ENCODE data around the gene PLCXD3.

- no peak for TF ChIP-seq REST (IDR thresholded peaks at IDR 0.05; ENCODE audit: insufficient read depth in 1 of 2, low read depth in 2 of 2, low read length in 1 of 2)
- TF ChIP-seq CTCF (IDR thresholded peaks at IDR 0.05) = no peak
- no peak for TF ChIP-seq POLR2AphosphoS5 (IDR thresholded peaks at IDR 0.05; ENCODE audit: low read depth, low read length)
- no peak for TF ChIP-seq TCF7L2 (IDR thresholded peaks at IDR 0.05; ENCODE audit: low read depth, low read length)
- no peak for TF ChIP-seq SIN3A (IDR thresholded peaks at IDR 0.05; ENCODE audit: borderline replicate concordance, insufficient read depth, low read depth, low read length)
These were observed at the start of gene PLCXD3 for GRCh38 chr5:41510176-41510831.

Data from Panc1 (cell line).